GM21367 (cell line): ENCODE data around the gene RILPL2.
"Not testable (repeated sequence)": the region's sequence is repeated elsewhere in the genome, so short reads cannot be mapped to it uniquely, and the experiment has no call there.

ENCODE experiments used
- ATAC-seq: cut with Tn5 transposase; IDR thresholded peaks from one replicate; pipeline ENCODE4 v1.9.1; 2021; ENCODE audit not compliant: unreplicated experiment

RILPL2 gene

DNA sequence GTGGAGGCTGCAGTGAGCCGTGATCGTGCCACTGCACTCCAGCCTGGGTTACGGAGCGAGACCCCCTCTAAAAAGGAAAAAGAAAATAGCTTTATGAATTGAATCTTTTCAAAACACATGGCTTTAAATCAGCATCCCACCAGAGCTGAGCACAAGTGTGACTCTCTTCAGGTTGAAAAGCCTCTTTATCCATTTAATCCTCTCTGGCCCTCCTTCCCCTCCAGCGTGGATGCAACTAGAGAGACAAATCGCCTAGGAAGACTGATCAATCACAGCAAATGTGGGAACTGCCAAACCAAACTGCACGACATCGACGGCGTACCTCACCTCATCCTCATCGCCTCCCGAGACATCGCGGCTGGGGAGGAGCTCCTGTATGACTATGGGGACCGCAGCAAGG, 29.2 kb downstream of the RILPL2 start:
- not testable (repeated sequence) for ATAC-seq

- ATAC-seq: no peak
These were observed 31.9 kb downstream of the RILPL2 start for GRCh38 chr12:123404581-123404980.

DNA sequence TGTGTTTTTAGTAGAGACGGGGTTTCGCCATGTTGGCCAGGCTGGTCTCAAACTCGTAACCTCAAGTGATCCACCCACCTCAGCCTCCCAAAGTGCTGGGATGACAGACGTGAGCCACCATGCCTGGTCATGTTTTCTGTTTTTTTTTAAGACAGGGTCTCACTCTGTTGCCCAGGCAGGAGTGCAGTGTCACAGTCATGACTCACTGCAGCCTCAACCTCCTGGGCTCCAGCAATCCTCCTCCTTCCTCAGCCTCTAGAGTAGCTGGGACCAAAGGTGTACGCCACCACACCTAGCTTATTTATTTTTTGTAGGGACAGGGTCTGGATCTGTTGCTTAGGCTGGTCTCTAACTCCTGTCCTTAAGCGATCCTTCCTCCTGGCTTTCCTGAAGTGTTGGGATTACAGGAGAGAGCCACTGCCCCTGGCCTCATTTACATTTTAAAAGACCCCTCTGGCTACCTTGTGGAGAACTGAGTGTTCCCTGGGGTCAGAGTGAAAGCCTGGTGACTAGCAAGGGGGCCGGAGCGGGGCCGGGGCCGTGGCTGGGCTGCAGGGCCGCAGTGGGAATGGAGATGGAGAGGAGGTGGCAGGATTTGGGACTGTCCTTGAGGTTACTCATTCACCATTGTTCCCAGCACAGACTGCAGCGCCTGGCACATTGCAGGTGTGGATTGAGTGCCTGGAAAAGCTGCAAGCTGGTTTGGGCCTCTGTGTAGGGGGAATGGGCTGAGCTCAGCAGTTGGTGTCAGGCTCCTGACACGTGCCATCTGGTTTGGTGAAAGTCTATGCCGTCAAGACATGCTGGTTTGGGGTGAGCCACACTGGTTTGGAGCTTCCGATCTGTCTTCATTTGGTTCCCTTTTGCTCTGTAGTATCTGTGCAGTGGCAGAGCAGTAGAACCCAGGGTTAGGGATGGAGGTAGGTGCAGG, 34.5 kb downstream of the RILPL2 start:
- ATAC-seq: no peak

GRCh38 chr12:123399255-123399617, 37.2 kb downstream of the RILPL2 start:
- ATAC-seq: no peak

DNA sequence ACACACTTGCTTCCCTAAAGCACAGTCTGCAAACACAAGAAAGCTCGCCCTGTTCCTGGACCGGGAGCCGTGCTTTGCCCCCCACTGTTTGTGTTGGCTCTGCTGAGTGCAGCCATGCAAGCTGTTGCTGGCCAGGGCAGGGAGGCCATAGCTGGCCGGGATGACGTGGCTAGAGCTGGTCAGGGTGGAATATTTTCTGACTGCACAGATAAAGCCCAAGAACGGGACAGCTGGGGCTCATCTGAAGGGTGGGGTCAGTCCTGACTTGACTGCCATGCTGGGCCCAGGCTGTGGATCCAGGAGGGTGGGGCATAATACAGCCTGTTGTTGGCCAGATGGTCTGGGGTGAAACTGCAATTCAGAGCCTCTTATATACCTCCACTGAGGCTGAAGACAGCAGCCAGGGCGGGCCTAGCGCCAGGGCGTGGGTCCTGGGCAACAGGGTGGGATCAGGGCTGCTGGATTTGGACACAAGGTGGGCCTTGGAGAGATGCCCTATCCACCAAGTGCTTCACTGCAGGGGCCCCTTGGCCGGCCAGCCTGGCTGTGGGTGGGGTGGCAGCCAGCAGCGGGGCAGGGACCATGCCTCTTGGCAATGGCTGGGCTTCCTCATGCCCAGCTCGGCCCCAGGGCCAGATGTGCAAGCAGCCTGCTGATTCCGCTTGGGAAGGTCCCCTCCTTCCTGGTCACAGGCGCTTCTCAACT, 37.8 kb downstream of the RILPL2 start:
- ATAC-seq: no peak

- no peak for ATAC-seq
These were observed 38.3 kb downstream of the RILPL2 start for GRCh38 chr12:123398177-123398549.

- ATAC-seq: no peak
These were observed 39.1 kb downstream of the RILPL2 start for GRCh38 chr12:123397400-123397799.

DNA sequence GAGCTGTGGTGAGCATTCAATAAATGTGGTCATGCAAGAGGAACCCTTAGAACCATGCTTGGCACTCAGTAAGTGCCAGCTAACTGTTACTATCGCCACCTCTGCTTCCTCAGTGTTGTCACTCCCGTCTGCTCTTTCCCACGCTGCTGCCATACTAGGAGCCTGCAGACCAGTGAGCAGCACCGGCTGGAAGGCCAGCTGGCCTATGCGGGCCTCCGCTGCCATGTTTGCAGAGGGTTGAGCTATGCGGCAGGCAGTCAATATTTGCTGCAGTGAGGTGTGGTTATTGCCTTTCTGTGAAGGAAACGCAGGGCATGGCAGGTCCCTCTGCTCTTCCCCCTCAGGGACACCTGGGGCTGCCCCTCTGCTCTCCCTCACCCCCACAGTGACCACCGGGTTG, 39.5 kb downstream of the RILPL2 start:
- no peak for ATAC-seq

DNA sequence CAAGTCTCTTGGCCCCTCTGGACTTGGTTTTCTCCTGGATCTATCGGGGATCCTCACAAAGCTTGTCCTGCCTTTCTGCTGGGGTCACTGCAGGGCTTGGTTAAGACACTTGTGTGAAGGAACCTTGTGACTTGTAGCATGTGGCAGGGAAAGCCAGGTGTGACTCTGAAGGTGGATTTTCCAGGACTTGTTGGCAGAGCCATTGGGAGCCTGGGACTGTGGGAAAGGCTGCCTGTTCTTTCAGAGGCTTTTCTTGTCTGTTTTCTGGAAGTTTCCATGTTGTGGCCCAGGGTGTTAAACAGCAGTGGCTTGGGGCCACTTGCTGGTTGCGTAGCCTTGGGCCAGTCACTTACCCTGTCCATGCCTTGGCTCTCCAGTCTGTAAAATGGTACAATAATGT, 39.9 kb downstream of the RILPL2 start:
- no peak for ATAC-seq

DNA sequence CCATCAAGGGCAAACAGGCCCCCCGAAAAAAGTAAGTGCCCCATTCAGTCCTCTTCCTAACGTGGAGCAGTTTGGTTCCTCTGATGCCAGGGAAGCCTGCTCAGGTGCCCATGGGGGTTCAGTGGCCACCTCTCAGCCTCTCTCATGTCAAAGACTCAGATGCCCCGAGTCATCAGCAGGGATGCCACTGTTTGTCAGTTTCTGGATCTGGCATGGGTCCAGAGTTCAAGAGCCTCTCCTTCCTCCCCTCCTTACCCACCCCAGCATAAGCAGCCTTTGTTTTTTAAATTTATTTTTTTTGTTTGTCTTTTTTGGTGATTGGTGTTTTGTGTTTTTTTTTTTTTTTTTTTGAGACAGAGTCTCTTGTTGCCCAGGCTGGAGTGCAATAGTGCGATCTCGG, 41.2 kb downstream of the RILPL2 start:
- no peak for ATAC-seq

GRCh38 chr12:123393747-123394146, 42.7 kb downstream of the RILPL2 start:
- no peak for ATAC-seq

DNA sequence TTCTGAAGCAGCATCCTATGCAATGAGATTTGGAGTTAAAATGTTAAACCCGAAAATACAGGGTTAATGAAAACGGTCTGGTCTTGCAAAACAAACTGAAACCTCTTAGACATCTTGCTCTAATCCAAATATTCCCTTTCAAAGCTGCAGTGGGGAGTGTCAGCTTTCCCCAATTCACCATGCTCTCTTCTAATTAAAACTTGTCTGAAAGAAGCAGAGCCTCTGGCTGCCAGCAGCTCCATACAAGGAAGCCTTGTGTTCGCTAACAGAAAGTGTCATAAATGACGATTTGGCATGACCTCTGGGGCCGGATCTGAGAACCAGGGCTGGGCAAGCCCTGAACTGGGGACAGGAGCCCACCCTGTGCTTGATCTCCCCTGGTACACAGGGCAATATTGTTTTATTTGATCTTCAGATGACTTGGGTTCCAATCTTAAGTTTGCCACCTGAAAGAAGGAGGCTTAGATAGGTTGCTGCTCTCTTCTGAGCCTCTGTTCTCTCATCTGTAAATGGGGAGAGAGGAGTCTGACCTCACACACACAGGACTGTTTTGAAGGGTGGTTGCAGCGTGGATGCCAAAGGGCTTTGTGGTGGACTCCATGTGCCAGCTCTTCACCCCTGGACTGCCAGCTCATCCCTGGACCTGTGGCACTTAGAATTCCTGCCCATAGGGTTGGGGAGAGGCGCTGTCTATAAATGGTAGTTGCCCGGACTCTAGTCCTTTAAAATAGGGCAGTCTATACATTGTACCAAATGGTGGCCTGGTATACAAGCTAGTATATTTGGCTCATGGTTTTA, 44.7 kb downstream of the RILPL2 start:
- no peak for ATAC-seq

- ATAC-seq: no peak
These were observed 45.7 kb downstream of the RILPL2 start for GRCh38 chr12:123390498-123391426.

- no peak for ATAC-seq
These were observed 46.7 kb downstream of the RILPL2 start for GRCh38 chr12:123389560-123390351.

DNA sequence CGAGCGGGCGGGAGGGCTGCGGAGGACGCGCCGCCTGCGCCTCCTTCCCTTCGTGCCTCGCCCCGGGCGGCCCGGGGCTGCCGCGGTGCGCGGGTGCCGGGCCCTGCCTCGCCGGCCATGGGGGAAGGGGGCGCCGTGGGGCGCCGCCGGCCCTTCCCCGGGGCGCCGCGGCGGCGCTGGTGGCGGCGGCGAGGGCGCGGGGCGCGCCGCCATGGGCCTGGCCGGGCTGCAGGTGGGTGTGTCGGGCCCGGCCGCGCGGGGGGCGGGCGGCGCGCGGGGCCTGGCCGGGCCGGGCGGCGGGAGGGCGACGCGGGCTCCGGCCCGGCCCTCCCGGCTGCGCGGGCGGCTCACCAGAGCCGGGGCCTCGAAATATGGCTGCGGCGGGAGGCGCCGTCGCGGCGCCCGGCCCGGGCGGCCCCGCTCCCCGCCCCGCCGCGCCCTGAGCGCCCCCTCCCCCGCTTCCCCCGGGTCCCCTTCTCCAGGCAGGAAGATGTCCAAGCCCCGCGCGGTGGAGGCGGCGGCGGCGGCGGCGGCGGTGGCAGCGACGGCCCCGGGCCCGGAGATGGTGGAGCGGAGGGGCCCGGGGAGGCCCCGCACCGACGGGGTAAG, 47.4 kb downstream of the RILPL2 start:
- no peak for ATAC-seq

- ATAC-seq: no peak
These were observed 48.1 kb downstream of the RILPL2 start for GRCh38 chr12:123388177-123388950.

- ATAC-seq: no peak
These were observed 48.8 kb downstream of the RILPL2 start for GRCh38 chr12:123387508-123388176.

DNA sequence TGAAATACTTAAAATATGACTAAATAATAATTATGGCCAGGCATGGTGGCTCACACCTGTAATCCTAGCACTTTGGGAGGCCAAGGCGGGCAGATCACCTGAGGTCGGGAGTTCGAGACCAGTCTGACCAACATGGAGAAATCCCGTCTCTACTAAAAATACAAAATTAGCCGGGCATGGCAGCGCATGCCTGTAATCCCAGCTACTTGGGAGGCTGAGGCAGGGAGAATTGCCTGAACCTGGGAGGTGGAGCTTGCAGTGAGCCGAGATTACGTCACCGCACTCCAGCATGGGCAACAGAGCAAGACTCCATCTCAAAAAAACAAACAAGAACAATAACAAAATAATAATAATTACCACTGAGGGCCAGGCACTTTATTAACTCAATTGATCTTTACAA, 50.9 kb downstream of the RILPL2 start:
- ATAC-seq: not testable (repeated sequence)
